ENCODE measurements around the gene PRAMEF1.
"Not testable (repeated sequence)": the region's sequence is repeated elsewhere in the genome, so short reads cannot be mapped to it uniquely, and the experiment has no call there.

The PRAMEF1 gene

DNA sequence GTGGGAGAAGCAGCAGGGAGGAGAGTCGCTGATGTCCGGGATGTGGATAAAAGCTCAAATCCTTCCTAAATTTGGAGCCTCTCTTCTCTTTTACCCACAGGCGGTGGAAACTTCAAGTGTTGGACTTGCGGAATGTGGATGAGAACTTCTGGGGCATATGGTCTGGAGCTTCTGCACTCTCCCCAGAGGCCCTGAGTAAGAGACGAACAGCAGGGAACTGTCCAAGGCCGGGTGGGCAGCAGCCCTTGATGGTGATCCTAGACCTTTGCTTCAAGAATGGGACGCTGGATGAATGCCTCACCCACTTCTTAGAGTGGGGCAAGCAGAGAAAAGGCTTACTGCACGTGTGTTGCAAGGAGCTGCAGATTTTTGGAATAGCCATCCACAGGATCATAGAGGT lies 15.8 kb upstream of the PRAMEF1 start:
- no peak for DNase-seq (ENCODE audit: low spot score)

DNA sequence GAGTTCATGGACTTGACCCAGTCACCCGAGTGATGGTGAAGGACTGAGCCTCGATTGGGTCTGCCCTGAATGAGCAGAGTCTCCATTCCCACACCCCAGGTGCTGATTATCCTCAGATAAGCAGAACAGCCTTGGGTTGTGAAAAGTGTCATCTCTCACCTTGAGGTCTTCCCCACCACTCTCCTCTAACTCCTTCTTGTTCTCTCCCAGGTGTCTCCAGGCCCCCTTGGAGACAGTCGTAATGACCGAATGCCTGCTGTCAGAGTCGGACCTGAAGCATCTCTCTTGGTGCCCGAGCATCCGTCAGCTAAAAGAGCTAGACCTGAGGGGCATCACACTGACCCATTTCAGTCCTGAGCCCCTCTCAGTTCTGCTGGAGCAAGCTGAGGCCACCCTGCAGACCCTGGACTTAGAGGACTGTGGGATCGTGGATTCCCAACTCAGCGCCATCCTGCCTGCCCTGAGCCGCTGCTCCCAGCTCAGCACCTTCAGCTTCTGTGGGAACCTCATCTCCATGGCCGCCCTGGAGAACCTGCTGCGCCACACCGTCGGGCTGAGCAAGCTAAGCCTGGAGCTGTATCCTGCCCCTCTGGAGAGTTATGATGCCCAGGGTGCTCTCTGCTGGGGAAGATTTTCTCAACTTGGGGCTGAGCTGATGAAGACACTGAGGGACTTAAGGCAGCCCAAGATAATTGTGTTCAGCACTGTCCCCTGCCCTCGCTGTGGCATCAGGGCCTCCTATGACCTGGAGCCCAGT lies 14.2 kb upstream of the PRAMEF1 start:
- no peak for DNase-seq (ENCODE audit: low spot score)

DNA sequence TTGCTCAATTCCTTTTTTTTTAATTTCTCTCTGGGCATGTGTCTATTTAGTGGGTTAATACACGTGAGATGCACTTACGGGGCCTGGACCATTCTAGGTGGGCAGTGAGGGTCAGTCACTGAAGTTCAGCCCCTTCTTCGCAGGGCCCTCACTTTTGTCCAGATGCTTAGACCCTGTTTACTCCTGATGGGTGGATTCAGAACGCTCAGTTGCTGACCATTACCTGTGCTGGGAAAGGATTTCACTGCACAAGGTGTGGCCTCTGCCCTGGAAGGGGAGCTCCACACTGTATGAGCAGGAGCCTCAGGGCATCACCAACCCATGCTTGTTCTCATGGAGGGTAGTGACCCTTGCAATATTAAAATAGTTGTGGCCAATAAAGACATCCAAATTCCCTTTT lies 13.1 kb upstream of the PRAMEF1 start:
- DNase-seq (ENCODE audit: low spot score) = no peak

DNA sequence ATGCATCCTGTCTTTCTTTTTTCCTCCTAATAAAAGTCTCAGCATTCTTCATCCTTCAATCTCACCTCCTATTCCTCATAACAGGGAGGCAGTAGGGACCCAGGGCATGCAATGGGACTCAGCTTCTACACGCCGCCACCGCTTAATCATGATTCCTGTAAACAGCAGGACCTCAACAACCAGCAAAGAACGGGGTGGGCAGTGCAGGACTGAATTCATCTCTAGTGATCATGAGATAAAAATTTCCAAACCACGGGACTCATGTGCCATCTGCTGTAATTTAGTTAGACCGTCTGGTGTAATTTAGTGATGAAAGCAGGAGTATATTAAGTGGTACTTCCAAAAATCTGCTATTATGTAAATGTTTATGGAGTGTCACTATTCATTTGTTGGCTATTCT lies 12.3 kb upstream of the PRAMEF1 start:
- no peak for DNase-seq (ENCODE audit: low spot score)

DNA sequence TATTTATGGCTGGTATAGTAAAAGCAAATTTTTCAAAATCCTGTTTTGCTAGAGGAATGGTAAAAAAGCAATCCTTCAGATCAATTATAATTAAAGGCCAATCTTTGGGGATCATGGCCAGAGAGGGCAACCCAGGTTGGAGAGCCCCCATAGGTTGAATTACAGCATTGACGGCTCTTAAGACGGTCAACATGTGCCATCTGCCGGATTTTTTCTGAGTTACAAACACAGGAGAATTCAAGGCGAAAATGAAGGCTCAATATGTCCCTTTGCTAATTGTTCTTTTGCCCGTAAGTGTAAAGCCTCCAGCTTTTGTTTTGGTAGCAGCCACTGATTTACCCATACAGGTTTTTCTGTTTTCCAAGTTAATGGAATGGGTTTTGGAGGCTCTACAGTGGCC lies 9.7 kb upstream of the PRAMEF1 start:
- DNase-seq (ENCODE audit: low spot score) = not testable (repeated sequence)

DNA sequence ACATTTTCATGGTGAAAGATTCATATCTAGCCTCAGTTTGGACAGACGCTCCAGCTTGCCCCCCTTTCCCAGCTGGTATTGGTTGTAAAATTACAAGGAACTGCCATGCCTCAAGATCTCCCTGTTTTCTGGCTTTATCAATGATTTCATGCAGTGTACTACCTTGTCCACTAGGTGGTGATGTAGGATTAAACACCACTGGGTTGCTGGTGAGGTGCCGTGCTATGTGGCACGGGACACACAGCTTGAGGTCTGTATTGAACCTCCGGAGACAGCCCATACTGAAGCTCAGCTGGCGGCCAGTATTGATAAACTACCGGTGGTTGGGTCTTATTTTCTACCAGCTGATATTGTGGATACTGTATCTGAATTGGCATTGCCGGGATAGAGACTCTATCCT lies 7.4 kb upstream of the PRAMEF1 start:
- DNase-seq (ENCODE audit: low spot score) = peak; percentile 14

DNA sequence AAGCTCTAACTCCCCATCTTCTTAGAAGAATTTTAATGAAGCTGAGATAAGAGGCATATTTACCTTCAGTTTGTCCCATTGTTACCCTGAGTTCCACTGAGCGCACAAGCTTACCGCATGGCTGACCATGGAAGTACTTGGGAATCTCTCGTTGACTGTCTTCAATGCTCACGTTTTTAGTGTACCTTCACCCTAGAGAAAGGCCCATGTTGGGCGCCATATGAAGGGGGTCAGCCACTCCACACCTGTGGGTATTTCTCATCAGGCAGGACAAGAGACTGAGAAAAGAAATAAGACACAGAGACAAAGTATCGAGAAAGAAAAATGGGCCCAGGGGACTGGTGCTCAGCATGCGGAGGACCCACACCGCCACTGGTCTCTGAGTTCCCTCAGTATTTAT lies 6.5 kb upstream of the PRAMEF1 start:
- DNase-seq (ENCODE audit: low spot score) = not testable (repeated sequence)

DNA sequence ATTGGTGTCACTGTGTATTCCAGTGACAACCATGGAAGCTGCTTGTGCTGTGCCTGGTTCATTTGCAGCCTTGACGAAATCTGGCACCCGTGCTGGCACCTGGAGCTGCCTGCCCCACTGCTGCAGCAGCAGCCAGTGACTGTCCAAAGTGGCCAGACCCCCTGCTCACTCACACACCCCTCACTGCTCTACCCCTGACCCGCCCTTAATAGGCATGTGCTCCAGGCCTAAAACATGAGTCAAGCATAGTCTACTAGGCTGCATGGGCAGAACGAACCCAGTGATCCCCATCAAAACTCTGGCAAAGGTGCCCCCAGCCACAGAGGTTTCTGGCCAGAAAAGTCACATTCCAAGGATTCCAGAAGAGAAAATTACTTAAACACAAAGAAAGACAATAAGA lies 7.7 kb downstream of the PRAMEF1 start:
- DNase-seq (ENCODE audit: low spot score) = no peak

DNA sequence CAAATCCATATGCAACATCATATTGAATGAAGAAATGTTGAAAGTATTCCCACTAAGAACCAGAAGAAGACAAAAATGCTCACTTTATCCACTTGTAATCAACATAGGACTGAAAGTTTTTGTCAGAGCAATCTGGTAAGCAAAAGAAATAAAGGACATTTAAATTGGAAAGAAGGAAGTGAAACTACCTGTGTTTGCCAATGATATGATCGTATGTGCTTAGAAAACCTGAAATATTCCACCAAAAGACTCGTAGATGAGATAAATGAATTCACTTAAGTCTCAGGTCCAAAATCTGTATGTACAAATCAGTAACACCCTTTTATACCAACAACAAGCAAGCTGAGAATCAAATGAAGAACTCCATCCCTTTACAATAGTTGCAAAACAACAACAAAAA lies 8.5 kb downstream of the PRAMEF1 start:
- no peak for DNase-seq (ENCODE audit: low spot score)

DNA sequence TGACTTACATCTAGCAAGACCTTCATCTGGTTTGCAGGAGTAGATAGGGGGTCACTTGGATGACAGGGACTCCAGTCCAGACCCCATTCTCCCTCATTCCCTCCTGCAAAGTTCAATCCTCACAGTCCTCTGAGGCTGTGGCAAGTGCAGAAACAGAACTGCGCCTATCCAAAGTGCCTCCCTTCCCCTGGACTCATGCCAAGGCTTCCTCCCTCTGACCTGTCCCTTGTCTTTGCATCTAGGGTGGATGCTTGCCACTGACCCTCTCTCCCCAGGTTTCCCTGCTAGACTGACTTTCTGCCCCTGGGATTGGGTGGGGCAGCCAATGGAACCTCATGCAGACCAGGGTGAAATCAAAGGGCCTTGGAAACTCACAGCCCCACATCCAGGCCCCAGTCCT lies 18.7 kb downstream of the PRAMEF1 start:
- DNase-seq (ENCODE audit: low spot score) = no peak

DNA sequence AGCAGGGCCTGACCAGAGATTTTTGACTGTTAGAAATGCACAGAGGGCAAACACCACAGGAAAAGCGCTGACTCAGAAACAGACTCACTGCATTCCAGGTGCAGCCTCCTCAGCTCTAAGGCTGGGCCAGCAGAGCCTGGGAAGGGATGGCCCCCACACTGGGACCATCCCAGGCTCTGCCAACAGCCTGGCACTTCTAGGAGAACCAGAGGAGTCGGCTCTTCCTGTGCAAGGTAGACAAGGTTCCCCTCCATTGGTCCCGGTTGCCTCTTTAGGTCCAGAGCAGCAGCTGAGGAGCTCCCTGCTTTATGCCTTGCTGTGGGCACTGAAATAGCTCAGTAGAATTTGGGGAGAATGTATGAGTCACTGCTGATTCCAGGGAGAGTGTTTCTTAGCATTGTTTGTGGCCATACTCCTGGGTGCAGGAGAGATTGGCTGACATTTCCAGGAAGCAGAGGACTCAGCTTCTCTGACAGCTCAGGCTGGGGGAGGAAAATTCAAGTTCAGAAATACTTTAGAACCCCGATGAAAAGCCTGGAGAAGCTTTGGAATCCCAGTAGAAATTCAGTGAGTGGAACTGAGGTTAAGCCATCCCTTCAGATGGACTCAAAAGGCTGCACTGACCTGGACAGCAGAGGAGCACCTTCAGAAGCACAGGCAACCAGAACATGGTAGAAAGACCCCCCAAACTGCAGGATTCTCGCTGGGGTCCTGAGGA lies 19.7 kb downstream of the PRAMEF1 start:
- peak; percentile 16 for DNase-seq (ENCODE audit: low spot score)

DNA sequence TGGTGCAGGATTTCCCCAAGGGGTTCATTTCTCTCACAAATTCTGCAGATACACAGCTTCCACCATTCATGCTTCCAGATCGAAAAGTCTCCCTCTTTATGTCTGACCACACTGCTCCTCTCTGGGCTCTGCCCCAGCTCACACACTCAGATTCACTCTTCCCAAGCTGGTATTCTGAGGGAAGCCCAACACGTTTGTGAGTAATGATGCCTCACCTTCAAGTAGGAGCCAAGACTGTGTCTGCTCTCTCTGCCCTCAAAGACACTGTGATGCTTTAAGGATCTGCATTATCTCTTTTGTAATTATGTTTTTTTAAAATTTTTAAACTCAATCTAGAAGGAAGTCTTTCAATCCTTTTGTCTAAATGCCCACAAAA lies 20.2 kb downstream of the PRAMEF1 start:
- no peak for DNase-seq (ENCODE audit: low spot score)

DNA sequence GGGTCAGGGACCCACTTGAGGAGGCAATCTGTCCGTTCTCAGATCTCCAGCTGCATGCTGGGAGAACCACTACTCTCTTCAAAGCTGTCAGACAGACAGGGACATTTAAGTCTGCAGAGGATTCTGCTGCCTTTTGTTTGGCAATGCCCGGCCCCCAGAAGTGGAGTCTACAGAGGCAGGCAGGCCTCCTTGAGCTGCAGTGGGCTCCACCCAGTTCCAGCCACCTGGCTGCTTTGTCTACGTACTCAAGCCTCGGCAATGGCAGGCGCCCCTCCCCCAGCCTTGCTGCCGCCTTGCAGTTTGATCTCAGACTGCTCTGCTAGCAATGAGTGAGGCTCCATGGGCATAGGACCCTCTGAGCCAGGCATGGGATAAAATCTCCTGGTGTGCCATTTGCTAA lies 27.9 kb downstream of the PRAMEF1 start:
- not testable (repeated sequence) for DNase-seq (ENCODE audit: low spot score)

DNA sequence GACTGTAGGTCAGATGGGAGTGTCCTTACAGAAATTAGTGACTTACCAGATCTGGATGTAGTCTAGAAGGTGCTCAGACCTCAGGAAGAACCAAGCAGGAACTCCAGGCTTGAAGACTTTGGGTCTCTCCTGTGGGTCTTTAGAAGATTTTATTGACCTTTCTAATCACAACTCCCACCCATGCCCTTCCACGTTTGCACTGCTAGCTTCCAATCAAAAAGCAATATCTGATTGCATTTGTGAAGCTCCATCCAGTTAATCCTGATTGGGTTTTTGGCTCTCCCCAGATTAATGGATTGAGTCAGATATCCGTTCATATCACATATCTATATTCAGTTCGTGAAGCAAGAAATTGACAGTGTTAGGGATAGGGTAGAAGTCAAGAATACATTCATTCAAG lies 40.1 kb downstream of the PRAMEF1 start, which contains the start of gene PRAMEF11:
Gene PRAMEF11 (minus strand): TSS at position 101 of the 400 bp plus-strand sequence. CDS start 2,621 bp downstream, outside the sequence.
- DNase-seq (ENCODE audit: low spot score) = not testable (repeated sequence)

DNA sequence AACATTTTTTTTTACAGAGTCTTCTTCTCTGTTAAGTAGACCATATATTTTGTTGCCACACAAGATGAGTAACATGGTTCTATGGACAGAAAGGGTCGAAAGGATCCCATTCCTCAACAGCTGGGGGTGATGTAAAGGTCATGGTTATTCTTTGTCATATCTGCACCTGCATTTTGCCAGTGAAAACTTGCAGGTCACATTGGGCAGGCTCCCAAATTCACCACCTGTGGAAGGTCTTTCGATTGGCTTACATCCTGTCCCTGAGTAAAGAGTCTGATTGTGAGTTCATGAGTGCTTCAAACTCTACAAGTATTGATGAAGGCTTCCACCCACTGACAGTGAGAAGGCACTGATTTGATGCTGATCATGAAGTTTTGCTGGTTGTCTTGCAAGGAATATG lies 42.1 kb downstream of the PRAMEF1 start:
- DNase-seq (ENCODE audit: low spot score) = not testable (repeated sequence)

All from RKO (cell line).